HCEC 1CT (cell line): ENCODE data around the gene CACNA1E.
"Not testable (repeated sequence)": the region's sequence is repeated elsewhere in the genome, so short reads cannot be mapped to it uniquely, and the experiment has no call there.

Experiments
- DNase-seq: peaks from one replicate; pipeline ENCODE4 v3.0.0-alpha.2; 2017

CACNA1E gene

GRCh38 chr1:181832173-181832880 is 349.0 kb downstream of the CACNA1E start:
- DNase-seq: not testable (repeated sequence)

GRCh38 chr1:181846001-181846645 is 362.8 kb downstream of the CACNA1E start:
- DNase-seq: no peak

- DNase-seq: no peak
Observed at GRCh38 chr1:181846681-181847080, 363.4 kb downstream of the CACNA1E start.

GRCh38 chr1:181849071-181849470 is 365.8 kb downstream of the CACNA1E start:
- DNase-seq: no peak

GRCh38 chr1:181854212-181854611 is 370.9 kb downstream of the CACNA1E start:
- not testable (repeated sequence) for DNase-seq

GRCh38 chr1:181855380-181855779 is 372.1 kb downstream of the CACNA1E start:
- no peak for DNase-seq
